ACHN (cell line): ENCODE data around the gene FOXP3.
A peak's percentile ranks its signal among the peaks of the same experiment; 100 is the strongest.
"Not testable (repeated sequence)": the region's sequence is repeated elsewhere in the genome, so short reads cannot be mapped to it uniquely, and the experiment has no call there.

Source experiments
- DNase-seq: peaks from one replicate; pipeline ENCODE4 v3.0.0-alpha.2; 2015
- in situ Hi-C: cut with HindIII; loops from 2 replicates; pipeline ENCODE4 v1.10.0; 2017; ENCODE audit warnings: low sequenced_read_pairs, low pct_ligation_motif_present, low pct_unique_long_range_greater_than_20kb

The FOXP3 gene, protein sequence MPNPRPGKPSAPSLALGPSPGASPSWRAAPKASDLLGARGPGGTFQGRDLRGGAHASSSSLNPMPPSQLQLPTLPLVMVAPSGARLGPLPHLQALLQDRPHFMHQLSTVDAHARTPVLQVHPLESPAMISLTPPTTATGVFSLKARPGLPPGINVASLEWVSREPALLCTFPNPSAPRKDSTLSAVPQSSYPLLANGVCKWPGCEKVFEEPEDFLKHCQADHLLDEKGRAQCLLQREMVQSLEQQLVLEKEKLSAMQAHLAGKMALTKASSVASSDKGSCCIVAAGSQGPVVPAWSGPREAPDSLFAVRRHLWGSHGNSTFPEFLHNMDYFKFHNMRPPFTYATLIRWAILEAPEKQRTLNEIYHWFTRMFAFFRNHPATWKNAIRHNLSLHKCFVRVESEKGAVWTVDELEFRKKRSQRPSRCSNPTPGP

GRCh38 chrX:49264460-49264859, at the start of gene FOXP3:
Gene FOXP3, minus strand, starts transcription at chrX:49264710. Its CDS starts 6,205 bp downstream, at chrX:49258505.
- in situ Hi-C loops, result no loop called here
- DNase-seq, result no peak

DNA sequence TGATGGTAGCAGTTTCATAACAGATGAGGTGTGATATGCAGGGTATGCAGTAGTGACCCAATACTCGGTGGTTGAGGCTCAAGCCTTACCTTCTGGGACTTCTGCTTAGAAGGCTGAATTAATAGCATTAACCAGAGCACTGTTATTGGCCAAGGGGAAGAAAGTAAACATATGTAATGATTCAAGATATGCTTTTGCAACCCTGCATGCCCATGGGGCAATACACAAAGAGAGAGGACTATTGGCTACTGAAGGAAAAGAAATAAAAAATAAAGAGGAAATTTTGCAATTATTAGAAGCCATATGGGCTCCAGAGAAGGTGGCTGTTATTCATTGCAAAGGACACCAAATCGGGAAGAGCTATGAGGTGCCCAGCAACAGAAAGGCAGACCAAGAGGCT, 47.7 kb upstream of the FOXP3 start:
- in situ Hi-C loops, result no loop called here
- no peak for DNase-seq

DNA sequence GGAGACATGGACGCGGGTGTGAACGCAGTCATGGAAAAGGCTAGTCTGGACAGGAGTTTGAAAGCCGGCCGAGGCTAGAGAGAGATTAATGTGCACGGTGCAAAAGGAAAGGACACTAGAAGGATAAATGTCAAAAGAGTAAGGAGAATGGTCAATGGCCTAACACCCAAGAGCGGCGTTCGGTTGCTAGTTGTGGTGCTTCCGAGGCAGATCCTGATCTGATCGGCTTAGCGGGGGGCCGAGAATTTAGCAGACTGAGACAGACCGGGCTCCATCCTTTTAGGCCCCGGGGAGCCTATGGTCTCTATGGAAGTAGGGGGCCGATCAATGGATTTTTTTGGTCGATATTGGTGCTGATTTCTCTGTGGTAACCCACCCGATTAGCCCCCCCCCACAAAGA, 45.9 kb upstream of the FOXP3 start:
- no peak for DNase-seq

GRCh38 chrX:49309401-49309981, 45.0 kb upstream of the FOXP3 start:
- DNase-seq, result no peak
- in situ Hi-C loops, result no loop called here

More for the DNA sequence above, 45.9 kb upstream of the FOXP3 start:
- in situ Hi-C loops, result no loop called here

- in situ Hi-C loops, result no loop called here
- no peak for DNase-seq
Observed at GRCh38 chrX:49308604-49309269, 44.2 kb upstream of the FOXP3 start.

GRCh38 chrX:49307775-49308174, 43.3 kb upstream of the FOXP3 start:
- in situ Hi-C loops, DNase-seq: not testable (repeated sequence)

GRCh38 chrX:49303346-49303745, 38.8 kb upstream of the FOXP3 start, which contains the start of gene GAGE10:
Gene GAGE10, plus strand, starts transcription at chrX:49303646. Its CDS starts 1,214 bp downstream, at chrX:49304860.
- DNase-seq, result no peak
- in situ Hi-C loops, result no loop called here

DNA sequence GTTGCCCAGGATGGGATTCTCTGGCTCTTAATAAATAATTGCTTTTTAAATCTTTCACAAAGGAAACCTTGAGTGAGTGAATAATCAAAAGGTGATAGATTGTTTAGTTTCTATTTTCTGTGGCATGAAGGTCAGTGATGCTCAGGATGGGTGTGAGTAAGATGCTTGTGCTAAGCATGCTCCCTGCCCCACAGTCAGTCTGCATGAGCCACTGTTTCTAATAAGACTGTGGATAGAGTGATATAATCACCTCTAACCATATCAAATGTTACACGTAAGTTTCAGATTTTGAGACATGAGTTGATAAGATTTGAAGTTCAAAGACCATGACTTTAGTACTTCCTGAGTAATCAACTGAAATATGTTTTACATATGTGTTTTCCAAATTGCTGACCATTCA, 36.2 kb upstream of the FOXP3 start:
- DNase-seq, result no peak
- in situ Hi-C loops, result no loop called here

DNA sequence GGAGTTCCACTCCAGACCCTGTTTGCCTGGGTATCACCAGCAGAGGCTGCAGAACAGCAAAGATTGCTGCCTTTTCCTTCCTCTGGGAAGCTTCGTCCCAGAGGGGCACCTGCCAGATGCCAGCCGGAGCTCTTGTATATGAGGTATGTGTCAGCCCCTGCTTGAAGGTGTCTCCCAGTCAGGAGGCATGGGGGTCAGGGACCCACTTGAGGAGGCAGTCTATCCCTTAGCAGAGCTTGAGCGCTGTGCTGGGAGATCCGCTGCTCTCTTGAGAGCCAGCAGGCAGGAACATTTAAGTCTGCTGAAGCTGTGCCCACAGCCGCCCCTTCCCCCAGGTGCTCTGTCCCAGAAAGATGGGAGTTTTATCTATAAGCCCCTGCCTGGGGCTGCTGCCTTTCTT, 34.8 kb upstream of the FOXP3 start:
- DNase-seq, in situ Hi-C loops: not testable (repeated sequence)

DNA sequence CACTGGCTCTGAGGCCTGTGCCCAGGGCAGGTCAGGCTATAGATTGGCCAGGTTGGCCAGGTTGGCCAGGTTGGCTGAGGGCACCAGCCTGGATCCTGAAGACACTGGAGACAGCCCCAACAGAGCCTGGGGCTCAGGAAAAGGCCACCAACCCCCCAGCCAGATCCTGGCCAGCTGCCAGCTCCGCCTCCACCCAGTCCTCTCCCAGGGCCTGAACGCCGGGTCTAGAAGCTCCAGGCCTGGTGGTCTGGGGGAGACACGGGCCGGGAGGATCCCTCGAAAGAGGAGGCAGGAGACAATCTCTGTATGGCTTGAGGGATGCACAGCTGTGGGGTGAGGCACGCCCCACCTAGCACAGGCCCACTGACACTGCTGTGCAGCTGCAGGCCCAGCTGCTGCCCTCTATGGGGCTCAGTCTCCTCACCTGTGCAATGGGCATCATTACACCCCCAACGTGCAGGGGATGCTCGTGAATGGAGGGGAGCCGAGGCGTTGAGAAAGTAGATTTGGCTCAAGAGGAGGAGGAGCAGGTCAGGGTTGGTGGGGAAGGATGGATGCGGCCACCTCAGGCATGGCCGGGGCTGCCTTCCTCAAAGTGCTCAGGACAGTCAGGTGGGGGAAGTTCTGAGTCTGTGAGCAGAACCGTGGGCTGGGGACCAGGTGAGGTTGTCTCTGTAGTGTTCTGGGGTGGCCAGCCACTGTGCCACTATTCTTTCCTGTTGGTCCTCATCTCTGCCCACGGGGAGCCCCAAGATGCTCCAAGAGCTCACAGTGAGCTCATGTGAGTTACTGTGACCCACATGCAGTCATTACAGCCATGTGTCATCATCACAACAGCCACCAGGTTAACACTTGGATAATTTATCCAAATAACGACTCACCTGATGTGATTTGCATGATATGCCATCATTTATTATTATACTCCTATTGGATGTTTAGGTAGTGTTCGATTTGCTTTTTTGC, 28.2 kb upstream of the FOXP3 start:
- in situ Hi-C loops, result no loop called here
- DNase-seq, result no peak

GRCh38 chrX:49291615-49292337, 27.3 kb upstream of the FOXP3 start:
- DNase-seq, result peak; percentile 46
- in situ Hi-C loops, result no loop called here

DNA sequence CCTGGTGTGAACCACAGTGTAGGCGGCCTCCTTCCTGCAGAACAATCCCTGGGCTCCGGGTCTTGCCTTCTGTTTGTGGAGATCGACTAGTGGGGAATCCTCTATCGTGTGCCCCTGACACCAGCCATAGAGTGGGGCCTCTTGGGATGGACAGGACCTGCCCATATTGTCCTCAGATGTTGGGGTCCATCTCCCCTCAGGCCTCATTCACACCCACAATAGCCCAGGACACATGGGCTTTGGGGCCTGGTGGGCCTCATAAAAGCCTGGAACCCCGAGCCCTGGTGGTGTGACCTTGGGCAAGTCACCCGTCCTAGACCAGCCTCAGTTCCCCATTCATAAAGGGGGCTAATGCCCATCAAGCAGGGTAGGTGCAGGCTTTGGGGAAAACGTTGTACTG, 25.7 kb upstream of the FOXP3 start:
- DNase-seq, result no peak

DNA sequence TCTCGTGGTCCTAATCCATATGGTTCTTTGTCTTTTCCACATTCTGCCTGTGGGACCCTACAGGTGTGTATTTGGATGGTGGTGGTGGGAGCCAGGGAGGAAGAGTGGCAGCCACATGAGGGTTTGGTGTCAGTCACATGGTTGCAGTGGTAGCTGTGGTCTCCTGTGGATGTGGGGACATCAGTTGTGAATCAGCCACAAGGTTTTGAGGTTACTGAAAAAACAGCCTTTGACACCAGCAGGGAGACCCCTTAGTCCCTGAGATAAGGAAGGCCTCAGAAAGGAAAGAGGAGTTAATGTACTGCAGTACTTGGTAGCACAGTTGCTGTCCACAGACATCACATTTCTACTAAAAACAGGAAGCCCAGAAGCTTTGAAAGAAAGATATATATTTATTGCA, 23.2 kb upstream of the FOXP3 start:
- DNase-seq, result no peak
- in situ Hi-C loops, result no loop called here

More for the DNA sequence above, 25.7 kb upstream of the FOXP3 start:
- in situ Hi-C loops, result no loop called here

DNA sequence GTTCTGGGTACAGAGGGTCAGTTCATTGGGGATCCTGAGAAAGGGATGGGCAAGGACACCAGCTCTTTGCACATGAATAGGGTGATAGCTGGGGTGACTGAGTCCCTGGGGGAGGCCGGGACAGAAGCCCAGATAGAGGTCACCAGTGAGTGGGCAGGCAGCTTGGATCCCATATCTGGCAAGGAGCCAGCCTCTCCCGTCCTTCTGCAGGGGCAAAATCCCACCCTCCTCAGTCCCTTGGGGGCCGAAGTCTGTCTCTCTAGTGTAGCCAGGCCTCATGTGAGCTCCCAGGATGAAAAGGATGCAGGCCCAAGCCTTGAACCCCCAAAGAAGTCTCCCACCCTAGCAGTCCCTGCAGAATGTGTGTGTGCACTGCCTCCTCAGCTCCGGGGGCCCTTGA, 22.1 kb upstream of the FOXP3 start:
- in situ Hi-C loops, result no loop called here
- no peak for DNase-seq

DNA sequence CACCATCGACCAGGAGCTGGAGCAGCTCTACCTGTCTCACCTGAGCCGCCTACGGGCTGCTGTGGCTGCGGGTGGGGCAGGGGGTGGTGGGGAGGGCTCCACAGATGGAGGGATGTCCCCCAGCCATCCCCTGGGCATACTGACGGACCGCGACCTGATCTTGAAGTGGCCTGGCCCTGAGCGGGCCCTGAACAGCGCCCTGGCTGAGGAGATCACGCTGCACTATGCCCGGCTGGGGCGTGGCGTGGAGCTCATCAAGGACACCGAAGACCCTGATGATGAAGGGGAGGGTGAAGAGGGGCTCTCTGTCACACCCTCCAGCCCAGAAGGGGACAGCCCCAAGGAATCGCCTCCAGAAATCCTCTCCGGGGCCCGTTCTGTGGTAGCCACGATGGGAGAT, 21.6 kb upstream of the FOXP3 start:
- in situ Hi-C loops, result no loop called here

DNA sequence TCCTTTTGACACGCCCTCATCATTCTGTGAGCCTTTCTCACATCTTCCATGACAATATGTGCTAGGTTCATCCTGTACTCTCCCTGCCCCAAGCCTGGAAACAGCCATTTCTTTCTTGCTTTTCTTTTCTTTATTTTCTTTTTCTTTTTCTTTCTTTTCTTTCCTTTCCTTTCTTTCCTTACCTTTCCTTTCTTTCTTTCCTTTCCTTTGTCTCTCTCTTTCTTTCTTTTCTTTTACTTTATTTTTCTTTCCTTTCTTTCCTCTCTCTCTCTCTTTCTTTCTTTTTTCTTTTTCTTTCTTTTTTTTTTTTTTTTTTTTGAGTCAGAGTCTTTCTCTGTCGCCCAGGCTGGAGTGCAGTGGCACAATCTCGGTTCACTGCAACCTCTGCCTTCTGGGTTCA, 19.7 kb upstream of the FOXP3 start:
- no peak for DNase-seq
- in situ Hi-C loops, result no loop called here

More for the DNA sequence above, 21.6 kb upstream of the FOXP3 start:
- DNase-seq, result no peak

DNA sequence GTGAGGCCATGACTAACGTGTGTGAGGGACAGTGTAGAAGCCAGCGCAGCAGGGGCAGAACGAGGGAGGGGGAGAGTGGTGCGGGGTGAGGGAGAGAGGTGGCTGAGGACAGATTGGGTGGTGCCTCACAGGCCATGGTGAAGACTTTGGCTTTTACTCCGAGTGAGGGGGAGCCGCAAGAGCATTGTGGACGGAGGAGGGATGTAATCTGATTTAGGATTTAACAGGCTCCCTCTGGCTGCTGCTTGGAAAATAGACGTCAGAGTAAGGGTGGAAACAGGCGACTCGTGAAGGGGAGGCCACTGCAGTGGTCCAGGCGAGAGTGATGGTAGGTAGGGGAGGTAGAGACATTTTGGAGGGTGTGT, 18.1 kb upstream of the FOXP3 start:
- in situ Hi-C loops, result no loop called here
- no peak for DNase-seq

- in situ Hi-C loops, result no loop called here
- no peak for DNase-seq
Observed at GRCh38 chrX:49278081-49278480, 13.6 kb upstream of the FOXP3 start.
